GM20431 (cell line): ENCODE results near the gene CAMK2A.

Experiments
- in situ Hi-C: fragments of 300-500 bp; cut with MseI, MboI; formaldehyde crosslinking; loops from one replicate; pipeline ENCODE4 v1.15.0; 2020; ENCODE audit warnings: low sequenced_read_pairs; ENCODE audit not compliant: unreplicated experiment

Gene CAMK2A

DNA sequence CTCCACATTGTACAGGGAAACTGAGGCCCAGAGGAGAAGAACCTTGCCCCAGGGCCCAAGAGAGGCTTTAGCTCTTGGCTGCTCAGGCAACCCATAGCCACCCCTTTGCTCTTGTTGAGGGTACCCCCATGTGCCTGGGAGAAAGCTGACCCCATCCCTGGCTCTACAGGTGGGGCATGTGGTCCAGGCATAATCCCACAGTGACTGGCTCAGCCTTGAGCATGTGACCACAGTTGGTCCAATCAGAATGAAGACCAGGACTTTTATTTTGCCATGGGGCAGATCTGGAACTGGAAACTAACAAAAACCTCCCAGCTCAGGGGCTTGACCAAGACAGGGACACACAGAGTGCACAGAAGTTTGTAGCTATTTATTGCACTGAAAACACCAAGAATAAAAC is 70.4 kb downstream of the CAMK2A start:
- in situ Hi-C loops: loop anchor here (10.0 kb wide), 1 partner anchor 54 kb away; the partner anchor contains the start of gene CDX1

DNA sequence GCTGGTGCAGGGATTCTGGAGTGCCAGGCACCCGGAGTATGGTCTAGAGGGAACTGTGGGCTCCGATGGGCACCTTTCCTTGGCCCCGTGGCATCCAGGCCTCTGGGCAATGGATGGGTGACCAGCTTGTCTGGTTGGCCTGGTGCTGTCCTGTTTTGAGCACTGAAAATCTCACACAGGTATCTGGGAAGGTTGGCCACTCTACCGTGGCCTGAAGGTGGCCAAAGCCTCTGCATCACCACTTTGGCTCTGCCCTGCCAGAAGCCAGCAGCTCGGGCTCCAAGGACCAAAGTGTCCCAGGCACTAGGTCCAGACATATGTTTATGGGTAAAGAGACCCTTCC is 70.9 kb downstream of the CAMK2A start:
- in situ Hi-C loops: loop anchor here (10.0 kb wide), 1 partner anchor 54 kb away; the partner anchor contains the start of gene CDX1

DNA sequence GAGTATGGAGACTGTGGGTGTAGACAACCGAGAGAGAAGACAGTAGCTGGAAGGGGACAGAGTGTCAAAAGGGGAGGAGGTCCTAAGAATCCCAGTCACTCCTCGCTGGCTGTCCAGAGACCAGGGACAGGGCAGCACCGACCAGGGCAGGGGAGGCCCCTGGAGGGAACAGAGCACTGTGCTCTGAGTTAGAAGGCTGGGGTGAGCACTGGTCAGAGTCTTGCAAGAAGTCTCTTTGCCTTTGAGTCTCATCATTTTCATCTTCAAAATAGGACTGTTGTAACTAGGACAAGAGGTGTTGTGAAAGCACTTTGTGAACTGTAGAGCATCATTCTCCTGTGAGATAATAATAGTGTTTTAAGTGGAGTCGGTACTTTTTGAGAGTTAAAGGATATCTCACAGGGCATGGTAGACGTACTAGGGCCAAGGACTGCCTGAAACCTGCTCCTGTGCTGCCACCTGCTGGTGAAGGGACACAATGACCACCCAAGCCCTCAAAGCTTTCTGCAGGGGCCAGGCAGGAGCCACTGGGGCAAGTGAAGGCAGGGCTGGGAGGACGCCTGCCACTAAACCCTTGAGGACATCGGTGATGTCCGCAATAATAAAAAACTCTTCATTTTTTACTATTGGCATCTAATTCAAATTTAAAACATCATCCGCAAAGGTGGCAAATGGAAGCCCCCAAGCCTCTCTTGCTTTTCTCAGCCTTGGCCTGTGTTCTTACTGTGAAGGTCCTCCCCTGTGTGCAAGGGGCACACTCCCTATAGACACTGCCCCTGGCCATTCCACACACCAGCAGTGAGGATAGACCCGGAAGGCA is 71.5 kb downstream of the CAMK2A start:
- in situ Hi-C loops: loop anchor here (10.0 kb wide), 1 partner anchor 53 kb away; the partner anchor contains the start of gene CDX1

DNA sequence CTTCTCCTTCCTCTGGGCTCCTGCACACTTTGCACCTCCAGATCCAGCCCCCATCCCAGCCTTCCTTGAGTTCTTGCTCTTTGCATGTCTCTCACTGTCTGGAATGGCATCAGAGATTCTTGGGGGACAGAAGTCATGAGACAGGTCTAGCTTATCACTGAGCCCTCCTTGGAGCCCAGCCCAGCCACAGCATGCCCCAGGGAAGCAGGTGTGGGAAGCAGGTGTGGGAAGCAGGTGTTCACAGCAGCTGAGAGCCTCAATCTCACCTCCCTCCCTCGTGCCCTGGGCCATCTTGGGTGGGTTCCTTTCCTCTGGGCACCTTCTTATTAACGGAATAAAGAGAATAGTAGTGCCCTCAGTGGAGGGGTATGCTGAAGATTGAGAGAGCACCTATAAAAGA is 72.5 kb downstream of the CAMK2A start:
- in situ Hi-C loops: loop anchor here (10.0 kb wide), 1 partner anchor 52 kb away; the partner anchor contains the start of gene CDX1

DNA sequence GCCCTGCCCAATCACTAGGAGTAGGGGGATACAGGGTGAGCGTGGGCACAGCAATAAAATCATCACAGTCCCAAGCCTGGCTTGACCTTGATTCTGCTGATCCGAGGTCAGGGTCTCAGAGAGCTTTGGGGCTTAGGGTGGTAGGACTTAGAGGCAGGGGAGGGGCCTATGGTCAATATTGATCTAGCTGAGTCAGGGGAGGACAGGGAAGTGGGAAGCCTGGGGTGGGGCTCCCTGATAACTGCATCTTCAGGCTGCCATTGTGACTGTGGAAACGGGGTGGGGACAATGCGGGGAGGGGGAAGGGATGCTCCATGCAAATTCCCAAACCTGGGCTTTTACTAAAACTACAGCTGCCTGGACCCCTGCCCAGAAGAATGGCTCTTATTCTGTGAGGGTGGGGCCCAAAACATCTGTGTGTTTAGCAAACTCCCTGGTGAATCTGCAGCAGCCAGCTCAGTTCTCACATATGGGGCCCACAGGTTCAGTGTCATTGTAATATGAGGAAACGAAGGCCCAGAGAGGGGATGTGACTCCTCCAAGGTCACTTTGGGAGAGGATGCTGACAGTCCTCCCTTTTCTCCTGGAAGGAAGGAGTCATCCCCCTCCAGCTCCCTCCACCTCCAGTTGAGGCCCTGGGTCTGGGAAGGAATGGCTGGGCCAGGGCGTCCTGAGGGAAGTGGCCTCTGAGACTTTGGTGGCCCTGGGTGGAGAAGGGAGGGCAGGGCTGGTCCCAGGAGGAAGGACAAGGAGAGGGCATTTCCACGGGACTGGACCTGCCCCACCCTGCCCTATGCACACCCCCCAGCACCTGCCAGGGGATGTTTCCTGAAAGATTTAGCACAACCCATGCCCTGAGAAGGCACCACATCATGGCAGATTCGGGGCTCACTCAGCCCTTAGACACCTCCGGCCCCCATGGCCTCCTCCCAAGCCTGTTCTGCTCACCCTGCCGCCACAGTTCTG is 73.3 kb downstream of the CAMK2A start:
- in situ Hi-C loops: loop anchor here (10.0 kb wide), 1 partner anchor 51 kb away; the partner anchor contains the start of gene CDX1

DNA sequence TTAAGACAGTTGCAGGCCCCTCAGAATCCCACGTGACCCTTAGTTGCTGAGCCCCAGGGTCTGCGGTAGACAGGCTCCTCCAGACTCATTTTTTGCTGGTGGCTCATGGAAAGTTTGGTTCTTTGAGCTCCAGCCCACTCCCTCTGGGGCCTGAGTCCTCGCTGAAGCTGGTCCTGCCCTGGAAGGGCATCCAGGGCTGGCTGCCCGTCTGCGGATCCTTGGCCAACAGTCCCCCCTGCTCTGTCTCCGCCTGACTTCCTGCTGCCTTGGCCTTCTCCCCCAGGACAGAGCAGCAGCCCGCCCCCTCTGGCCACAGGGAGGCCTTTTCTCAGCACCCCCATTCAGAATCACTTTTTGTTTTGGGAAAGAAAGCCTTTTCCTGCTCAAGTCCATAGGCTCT is 75.3 kb downstream of the CAMK2A start:
- in situ Hi-C loops: loop anchor here (10.0 kb wide), 1 partner anchor 49 kb away; the partner anchor contains the start of gene CDX1

DNA sequence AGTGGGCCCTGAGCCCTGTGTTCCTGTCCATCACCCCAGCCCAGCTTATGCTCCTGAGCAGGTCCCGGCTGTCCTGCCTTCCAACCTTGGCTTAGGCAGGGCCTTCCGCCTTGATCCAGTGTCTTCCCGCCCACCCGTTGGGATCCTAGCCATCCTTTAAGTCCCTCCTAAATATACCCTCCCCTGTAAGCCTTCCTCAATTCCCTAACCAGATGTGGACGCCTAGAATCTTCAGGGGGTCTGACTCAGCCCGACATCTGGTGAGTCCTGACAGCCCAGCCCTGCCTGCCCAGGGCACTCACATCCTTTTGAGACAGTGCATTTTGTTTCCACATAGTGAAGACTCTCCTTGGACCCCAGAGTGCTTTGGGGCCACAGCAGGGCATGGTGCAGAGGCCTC is 76.0 kb downstream of the CAMK2A start:
- in situ Hi-C loops: loop anchor here (10.0 kb wide), 1 partner anchor 49 kb away; the partner anchor contains the start of gene CDX1

DNA sequence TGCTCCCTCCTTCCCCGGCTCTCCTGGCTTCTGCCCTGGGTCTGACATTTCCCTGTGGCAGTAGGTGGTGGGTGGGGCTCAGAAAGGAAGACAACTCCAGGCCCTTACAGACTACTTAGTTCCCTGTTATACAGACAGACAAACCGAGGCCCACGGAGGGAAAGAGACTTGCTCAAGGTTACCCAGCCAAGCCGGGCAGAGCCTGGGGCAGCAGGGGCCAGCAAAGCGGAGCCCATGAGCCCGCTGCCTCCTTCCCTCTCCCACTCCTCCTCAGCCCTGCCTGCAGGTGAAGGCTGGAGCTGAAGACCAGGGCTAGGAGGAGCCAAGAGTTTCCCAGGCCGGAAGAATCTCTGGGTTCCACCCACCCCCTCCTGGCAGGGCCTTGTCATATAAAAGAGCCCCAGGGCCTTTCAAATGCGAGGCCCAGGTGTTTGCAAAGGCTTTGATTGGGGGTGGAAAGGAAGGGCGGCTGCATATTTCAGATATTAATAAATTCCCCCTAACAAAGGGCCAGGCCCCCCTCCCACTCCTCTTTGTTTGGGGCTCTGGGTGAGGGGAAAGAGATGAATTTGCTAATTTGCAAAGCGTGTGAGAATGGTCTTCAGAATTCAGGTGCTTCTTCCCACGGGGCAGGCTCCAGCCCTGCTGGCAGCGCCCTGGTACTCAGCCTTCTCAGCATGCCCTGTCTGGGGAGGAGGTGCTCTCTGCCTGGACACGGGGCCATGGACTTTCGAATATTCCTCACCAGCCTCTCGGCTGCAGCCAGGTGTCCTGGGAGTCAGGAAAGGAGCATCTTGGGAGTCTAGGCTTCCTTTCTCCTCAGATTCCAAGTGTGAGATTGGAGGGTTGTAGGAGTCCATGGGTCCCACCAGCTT is 78.2 kb downstream of the CAMK2A start:
- in situ Hi-C loops: loop anchor here (10.0 kb wide), 1 partner anchor 47 kb away; the partner anchor contains the start of gene CDX1

DNA sequence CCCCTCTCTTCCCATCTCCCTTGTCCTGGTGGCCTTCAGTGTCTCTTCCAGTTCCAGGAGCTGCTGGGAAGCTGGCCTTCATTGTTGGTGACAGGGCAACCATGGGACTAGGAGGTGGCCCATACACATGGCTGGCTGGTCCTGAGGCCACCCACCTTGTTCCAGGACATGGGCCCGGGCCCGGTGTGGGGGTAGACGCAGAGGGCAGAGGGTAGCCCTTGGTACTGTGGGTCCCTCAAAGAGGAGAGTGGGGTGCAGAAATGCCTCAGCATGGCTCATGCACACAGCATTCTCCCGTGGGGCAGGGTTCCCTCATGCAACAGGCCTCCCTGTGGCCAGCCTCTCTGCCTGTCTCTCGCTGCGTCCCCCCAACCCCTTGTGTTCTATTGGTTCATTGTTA is 78.9 kb downstream of the CAMK2A start:
- in situ Hi-C loops: loop anchor here (10.0 kb wide), 1 partner anchor 46 kb away; the partner anchor contains the start of gene CDX1

DNA sequence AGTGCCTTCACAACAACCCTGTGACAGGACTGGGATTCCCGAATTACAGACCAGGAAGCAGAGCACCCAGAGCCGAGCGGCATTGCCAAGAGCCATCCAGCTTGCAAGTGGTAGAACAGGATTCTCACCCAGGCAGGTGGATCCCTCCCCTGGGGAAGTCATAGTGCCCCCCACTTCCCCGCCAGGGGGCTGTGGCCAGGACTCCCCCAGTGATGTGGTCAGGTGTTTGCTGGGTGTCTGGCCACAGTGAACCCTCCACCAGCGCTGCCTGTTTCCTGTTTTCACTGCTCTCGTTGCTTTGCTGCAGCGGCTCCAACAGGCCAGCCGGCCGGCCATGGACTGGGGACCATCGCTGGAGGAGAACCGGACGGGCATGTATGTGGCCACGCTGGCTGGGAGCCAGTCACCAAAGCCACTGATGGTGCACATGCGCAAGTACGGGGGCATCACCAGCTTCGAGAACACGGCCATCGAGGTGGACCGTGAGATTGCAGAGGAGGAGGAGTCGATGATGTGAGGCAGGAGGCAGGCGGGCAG is 80.4 kb downstream of the CAMK2A start:
- in situ Hi-C loops: no loop called here

DNA sequence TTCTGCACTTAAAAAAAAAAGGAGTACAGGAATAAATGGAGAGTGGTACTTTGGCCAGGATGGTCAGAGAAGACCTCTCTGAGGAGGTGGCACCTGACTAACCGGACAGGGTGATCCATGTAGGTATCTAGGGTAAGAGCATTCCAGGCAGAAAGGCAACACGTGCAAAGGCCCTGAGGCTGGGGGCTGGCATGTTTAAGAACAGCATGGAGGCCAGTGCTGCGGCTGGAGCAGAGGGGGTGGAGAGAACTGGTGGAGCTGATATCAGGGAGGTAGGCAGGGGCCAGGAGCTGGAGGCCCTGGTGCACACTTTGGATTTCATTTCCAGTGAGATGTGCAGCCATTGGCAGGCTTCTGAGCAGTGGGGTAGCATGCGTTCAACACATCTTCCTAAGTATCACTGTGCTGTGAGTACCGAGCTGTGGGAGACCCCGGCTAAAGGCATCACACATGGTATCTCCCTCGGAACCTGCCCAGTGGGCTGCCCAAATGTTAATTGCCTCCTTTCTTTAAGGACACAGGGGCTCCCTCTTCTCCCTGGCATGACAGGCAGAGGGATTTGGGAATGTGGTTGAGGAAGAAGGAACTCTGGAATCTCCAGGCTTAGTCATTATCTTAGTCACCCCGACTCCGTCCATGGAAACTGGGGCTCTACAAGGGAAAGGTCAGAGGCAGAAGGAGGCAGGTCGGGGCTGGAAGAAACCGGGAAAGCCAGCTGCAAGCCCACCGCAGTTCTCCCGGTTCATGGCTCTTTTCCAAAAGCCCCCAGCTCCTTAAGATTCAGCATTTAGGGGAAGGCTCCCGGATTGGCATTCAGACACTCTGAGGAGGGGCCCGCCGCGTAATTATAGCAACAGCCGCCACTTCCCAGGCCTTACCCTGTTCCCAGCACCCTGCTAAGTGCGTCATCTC is 81.1 kb downstream of the CAMK2A start:
- in situ Hi-C loops: no loop called here

DNA sequence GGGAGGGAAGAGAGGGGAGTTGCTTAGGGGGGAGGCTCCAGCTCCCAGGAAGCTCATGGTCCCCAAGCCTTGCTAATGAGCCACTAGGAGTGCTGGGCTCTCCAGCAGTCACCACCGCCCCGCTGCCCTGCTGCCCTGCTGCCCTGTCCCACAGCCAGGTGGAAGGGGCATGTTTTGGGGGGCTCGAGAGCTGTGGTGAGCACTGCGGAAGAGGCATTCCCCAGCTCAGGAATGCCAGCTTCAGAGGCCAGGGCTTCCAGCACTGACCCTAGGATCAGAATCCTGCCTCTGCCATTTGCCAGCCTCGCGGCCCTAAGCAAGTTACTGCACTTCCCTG is 82.8 kb downstream of the CAMK2A start:
- in situ Hi-C loops: no loop called here

DNA sequence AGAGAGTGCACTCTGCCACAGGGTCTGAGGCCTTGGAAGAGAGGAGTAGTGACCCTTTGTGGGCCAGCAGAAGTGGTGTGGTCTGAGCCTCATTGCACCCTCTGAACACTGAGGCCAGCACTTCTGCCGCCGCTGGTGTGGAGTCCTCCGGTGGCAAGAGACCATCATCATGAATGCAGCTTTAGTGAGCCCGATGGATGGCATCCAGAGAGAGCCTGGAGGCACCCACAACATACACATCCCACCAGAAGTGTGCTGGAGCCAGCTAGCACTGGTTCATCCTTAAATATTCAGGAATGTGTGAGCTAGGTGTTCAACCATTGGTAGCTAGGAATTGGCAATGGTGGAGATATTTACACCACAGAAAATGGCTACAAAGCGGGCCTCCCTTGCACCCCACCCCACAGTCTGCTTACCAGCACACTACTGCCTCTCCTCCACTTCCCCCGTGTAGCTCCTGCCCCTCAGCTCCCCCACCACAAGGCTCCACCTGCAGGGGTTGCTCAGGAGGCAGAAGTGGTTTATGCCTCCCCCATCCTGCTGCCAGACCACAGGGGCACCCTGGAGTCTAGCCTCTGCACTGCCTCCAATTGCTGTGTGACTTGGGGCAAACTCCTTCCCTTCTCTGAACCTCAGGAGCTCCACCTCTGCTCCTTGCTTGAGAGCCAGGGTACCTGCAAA is 83.3 kb downstream of the CAMK2A start:
- in situ Hi-C loops: no loop called here

DNA sequence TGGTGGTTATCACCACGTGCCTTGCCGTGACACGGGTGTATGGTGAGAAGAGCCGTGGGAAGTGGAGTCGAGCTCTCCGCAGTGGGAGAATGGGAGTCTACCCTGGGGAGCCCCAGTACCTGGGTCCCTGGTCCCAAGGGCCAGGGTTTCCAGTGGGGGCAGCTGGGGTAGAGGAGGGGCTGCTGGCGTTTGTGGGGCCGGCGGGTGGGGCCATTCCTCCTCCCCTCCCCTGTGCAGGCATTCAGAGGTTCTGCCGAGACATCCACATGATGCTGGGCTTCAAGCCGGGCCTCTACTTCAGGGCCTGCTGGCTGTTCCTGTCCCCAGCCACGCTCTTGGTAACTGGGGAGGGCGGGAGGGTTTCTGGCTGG is 85.0 kb downstream of the CAMK2A start:
- in situ Hi-C loops: no loop called here

DNA sequence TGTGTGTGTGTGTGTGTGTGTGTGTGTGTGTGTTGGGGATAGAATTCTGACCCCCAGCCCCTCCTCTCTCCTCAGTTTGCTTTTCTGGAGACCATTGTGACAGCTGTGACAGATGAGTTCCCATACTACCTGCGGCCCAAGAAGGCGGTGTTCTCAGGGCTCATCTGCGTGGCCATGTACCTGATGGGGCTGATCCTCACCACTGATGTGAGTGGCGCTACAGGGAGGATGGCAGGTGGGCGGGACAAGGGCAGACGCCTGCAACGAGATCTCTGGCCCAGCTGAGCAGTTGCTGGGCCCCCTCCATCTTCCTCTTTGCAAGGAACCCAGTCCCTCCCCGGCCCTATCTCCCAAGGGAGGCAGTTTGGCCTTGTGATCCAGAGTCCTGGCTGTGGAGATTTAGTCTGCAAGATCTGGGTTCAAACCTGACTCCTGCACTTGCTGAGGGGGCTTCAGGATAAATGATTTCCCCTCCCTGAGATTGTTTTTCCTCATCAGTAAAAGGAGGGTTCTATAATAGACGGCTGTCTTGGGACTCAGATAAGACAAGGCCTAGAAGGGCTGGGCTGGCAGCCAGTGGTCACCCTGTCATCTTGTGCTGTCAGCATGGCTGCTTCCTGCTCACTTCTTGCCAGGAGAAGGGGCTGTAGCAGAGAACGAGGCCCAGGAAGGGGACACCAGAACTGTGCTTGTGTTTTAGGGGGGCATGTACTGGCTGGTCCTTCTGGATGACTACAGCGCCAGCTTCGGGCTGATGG is 85.6 kb downstream of the CAMK2A start:
- in situ Hi-C loops: no loop called here

DNA sequence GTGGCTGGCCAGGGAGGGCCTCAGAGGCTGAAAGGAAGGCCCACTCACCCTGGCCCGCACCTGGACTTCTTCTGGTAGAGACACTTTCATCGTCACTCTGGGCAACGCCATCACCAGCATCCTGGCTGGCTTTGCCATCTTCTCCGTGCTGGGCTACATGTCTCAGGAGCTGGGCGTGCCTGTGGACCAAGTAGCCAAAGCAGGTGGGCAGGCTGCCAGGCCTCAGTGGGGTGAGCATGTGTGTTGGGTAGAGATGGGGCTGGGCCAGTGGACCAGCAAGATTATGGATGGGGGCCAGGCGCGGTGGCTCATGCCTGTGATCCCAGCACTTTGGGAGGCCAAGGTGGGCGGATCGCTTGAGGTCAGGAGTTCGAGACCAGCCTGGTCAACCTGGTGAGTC is 87.1 kb downstream of the CAMK2A start:
- in situ Hi-C loops: no loop called here

DNA sequence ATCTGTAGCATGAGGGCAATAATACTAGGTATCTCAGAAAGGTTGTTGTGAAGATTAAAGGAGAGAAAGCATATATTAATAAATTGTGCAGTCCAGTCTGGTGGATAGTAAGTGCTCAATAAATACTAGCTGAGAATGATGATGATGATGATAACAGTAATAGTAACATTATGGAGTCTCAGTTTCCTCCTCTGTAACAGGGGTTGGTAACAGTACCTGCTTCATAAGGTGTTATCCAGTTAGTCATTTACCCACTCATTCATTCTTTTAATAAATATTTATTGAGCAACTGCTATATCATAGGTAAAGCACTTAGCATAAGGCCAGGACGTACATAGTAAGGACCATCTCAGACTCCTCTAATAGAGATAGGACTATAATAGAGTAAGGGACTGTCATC is 92.1 kb downstream of the CAMK2A start:
- in situ Hi-C loops: no loop called here
